Measurements from ENCODE around the gene SETBP1. TPM values are rescaled to one million over a fixed set of nuclear protein-coding genes. Genes with fewer than 3 reads are reported as not detected.

Gene SETBP1
- total and polyA plus RNA-seq, 9 of the 15 experiments (the other 6 are each of a cell fraction or from before 2014, with no cell fraction given): under 0.01 to 0.13 (median 0.04) TPM

- no peak for TF ChIP-seq NR0B1 (IDR thresholded peaks at IDR 0.05; ENCODE audit: partially characterized antibody)
- no peak for TF ChIP-seq SIN3B (IDR thresholded peaks at IDR 0.05; ENCODE audit: low read depth)
- TF ChIP-seq SMARCE1 (IDR thresholded peaks at IDR 0.05): 0 out of 2 replicates have a peak, but pooled peaks have one; percentile 6
- TF ChIP-seq FOSL1 (tag; conservative IDR thresholded peaks at IDR 0.05): peak; percentile 85
- no peak for TF ChIP-seq ZNF41 (CRISPR knock-in tag; conservative IDR thresholded peaks at IDR 0.05)
- TF ChIP-seq KAT7 (CRISPR knock-in tag; IDR thresholded peaks at IDR 0.05; ENCODE audit: borderline replicate concordance): no peak
- no peak for TF ChIP-seq CEBPG (CRISPR knock-in tag; IDR thresholded peaks at IDR 0.05)
- peak; percentile 84 to 90 for TF ChIP-seq CEBPG (tag; conservative IDR thresholded peaks at IDR 0.05 in 1 of 2, IDR thresholded peaks at IDR 0.05 in 1 of 2)
- TF ChIP-seq ZC3H8 (IDR thresholded peaks at IDR 0.05): no peak
- no peak for TF ChIP-seq REST (IDR thresholded peaks at IDR 0.05; ENCODE audit: borderline replicate concordance)
- TF ChIP-seq REST (CRISPR knock-in tag; IDR thresholded peaks at IDR 0.05; ENCODE audit: low read depth): no peak
- no peak for TF ChIP-seq NBN (IDR thresholded peaks at IDR 0.05; ENCODE audit: low read depth)
- TF ChIP-seq MTA1 (IDR thresholded peaks at IDR 0.05; ENCODE audit: borderline replicate concordance): no peak
- no peak for TF ChIP-seq RBM22 (IDR thresholded peaks at IDR 0.05; ENCODE audit: low read depth, low read length, poor library complexity, severe bottlenecking)
- no peak for TF ChIP-seq MCM2 (IDR thresholded peaks at IDR 0.05; ENCODE audit: low read depth)
- no peak for TF ChIP-seq FOS (IDR thresholded peaks at IDR 0.05; ENCODE audit: extremely low read depth, insufficient read length)
- no peak for TF ChIP-seq STAG1 (CRISPR knock-in tag; IDR thresholded peaks at IDR 0.05; ENCODE audit: borderline replicate concordance)
Observed at GRCh38 chr18:45060102-45060501, 379.4 kb downstream of the SETBP1 start (continued).
